ENCODE data around the gene SAMD4A.

DNA sequence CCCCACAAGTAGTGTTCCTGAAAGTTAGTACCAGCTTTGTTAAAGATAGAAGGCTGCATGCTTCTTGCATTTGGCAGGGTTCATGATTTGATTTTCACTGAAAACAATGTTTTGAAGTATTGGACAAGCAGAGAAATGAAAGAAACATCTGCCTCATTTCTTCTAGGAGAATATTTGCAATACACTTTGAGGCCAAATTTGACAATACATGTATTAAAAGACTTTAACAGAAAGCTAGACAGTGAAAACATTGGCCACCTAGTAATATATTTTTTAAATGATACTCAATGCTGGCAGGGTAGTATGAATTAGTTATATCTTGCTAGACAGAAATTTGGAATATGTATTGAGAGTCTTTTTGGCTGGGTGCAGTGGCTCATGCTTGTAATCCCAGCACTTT, 267.2 kb downstream of the SAMD4A start:
- TF ChIP-seq, protein P1, sequence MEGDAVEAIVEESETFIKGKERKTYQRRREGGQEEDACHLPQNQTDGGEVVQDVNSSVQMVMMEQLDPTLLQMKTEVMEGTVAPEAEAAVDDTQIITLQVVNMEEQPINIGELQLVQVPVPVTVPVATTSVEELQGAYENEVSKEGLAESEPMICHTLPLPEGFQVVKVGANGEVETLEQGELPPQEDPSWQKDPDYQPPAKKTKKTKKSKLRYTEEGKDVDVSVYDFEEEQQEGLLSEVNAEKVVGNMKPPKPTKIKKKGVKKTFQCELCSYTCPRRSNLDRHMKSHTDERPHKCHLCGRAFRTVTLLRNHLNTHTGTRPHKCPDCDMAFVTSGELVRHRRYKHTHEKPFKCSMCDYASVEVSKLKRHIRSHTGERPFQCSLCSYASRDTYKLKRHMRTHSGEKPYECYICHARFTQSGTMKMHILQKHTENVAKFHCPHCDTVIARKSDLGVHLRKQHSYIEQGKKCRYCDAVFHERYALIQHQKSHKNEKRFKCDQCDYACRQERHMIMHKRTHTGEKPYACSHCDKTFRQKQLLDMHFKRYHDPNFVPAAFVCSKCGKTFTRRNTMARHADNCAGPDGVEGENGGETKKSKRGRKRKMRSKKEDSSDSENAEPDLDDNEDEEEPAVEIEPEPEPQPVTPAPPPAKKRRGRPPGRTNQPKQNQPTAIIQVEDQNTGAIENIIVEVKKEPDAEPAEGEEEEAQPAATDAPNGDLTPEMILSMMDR (conservative IDR thresholded peaks at IDR 0.05; ENCODE audit: low read depth, low read length): no peak
- TF ChIP-seq RFX5 (IDR thresholded peaks at IDR 0.05; ENCODE audit: low read depth, low read length) (no peak), FOS (IDR thresholded peaks at IDR 0.05; ENCODE audit: low read depth, low read length) (no peak), POLR2A (IDR thresholded peaks at IDR 0.05; ENCODE audit: low read depth, low read length) (no peak), MAFK (IDR thresholded peaks at IDR 0.05; ENCODE audit: low read depth, low read length) (no peak), RAD21 (IDR thresholded peaks at IDR 0.05; ENCODE audit: low read length) (no peak), MXI1 (IDR thresholded peaks at IDR 0.05; ENCODE audit: borderline replicate concordance, low read depth, low read length) (no peak), MAZ (IDR thresholded peaks at IDR 0.05; ENCODE audit: borderline replicate concordance, low read depth, low read length) (no peak), SMC3 (IDR thresholded peaks at IDR 0.05; ENCODE audit: low read depth, low read length) (no peak), CEBPB (IDR thresholded peaks at IDR 0.05; ENCODE audit: low read depth, low read length) (no peak)
- TF ChIP-seq, protein P2, sequence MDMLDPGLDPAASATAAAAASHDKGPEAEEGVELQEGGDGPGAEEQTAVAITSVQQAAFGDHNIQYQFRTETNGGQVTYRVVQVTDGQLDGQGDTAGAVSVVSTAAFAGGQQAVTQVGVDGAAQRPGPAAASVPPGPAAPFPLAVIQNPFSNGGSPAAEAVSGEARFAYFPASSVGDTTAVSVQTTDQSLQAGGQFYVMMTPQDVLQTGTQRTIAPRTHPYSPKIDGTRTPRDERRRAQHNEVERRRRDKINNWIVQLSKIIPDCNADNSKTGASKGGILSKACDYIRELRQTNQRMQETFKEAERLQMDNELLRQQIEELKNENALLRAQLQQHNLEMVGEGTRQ (IDR thresholded peaks at IDR 0.05; ENCODE audit: low read depth, low read length): no peak
